ENCODE data around the gene CAPN13. TPM values are rescaled to one million over a fixed set of nuclear protein-coding genes. Genes with fewer than 3 reads are reported as not detected.

The CAPN13 gene
- total RNA-seq, 1 experiment from 2014 or later: 5.7 TPM

DNA sequence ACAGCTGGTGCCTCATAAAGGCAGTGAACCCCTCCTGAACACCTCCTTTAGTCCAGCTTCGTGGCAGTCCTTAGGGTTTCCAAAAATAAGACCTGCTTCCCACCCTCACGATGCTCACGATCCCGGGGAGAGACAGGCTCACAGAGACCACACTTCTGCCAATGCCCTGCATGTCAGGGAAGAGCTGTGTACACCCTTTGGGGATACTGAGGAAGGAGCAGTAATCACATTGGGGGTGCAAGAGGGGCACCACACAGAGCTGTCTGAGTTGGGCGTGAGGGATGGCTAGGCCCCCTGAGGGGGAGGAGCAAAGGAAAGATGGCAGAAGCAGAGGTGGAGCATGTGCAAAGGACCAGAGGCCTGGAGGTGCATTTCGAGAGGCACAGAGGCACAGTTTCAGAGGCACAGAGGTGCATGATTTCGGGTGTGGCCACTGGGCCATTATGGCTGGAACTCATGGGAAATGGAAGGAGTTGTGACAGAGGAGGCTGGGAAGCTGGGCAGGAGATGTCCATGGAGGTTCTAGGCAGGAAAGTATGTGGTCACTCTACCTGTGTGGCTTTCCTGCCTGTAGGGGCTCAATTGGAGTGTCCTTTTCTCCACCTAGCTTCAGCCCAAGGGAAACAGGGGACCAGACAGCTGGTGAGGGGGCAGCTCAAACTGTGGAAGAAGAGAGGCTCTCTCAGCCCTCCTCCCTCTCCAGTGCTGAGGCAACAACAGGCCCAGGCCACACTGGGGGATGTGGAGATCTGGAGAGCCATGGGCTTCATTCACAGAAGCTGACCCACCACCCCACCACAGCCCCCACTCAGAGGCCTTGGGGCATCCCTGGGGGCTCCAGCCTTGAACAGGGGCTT is 115.9 kb downstream of the CAPN13 start:
- H3T11ph ChIP-seq (ENCODE audit: low read length): no peak overlapping the region
- H3K4ac ChIP-seq (ENCODE audit: low read depth, low read length): no peak overlapping the region
- H3K18ac ChIP-seq (ENCODE audit: insufficient read length, low read depth, low read length): no peak overlapping the region
- no peak overlapping the region for H3K9ac ChIP-seq (ENCODE audit: extremely low read depth, insufficient read length, low read length)
- H3K56ac ChIP-seq (ENCODE audit: insufficient read length, low read depth, low read length): no peak overlapping the region
- no peaks in the 10 kb centered on the region for H3K27me3 ChIP-seq (ENCODE audit: insufficient read depth, low read length)
- H4K20me1 ChIP-seq (ENCODE audit: control insufficient read depth, insufficient read depth, insufficient read length): no peaks in the 10 kb centered on the region
- no peak overlapping the region for H2AK5ac ChIP-seq (ENCODE audit: insufficient read length, low read length)
- Mint-ChIP-seq H3K4me3 (no peak overlapping the region), H3K4me1 (peaks cover 12 to 19% of the 10 kb centered on the region in 2 experiments; a peak in 2 of 4 replicates), H3K9me3 (0 out of 5 replicates have a peak, but pooled peaks cover 0 to 3% of the 10 kb centered on the region in 2 experiments), H3K27ac (peak overlapping the region in 2 of 3 experiments; percentile 41 to 85; a peak in 2 of 7 replicates), H3K36me3 (ENCODE audit: insufficient read depth in 1 of 3, low read depth in 3 of 3) (no peaks in the 10 kb centered on the region; a peak in 1 of 7 replicates), H3K27me3 (ENCODE audit: low read depth) (peaks cover 3% of the 10 kb centered on the region)
- no peak overlapping the region for H2BK12ac ChIP-seq (ENCODE audit: insufficient read length, low read depth, low read length)
- TF ChIP-seq, protein P1, sequence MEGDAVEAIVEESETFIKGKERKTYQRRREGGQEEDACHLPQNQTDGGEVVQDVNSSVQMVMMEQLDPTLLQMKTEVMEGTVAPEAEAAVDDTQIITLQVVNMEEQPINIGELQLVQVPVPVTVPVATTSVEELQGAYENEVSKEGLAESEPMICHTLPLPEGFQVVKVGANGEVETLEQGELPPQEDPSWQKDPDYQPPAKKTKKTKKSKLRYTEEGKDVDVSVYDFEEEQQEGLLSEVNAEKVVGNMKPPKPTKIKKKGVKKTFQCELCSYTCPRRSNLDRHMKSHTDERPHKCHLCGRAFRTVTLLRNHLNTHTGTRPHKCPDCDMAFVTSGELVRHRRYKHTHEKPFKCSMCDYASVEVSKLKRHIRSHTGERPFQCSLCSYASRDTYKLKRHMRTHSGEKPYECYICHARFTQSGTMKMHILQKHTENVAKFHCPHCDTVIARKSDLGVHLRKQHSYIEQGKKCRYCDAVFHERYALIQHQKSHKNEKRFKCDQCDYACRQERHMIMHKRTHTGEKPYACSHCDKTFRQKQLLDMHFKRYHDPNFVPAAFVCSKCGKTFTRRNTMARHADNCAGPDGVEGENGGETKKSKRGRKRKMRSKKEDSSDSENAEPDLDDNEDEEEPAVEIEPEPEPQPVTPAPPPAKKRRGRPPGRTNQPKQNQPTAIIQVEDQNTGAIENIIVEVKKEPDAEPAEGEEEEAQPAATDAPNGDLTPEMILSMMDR (conservative IDR thresholded peaks at IDR 0.05): no peak
- no peak overlapping the region for H2BK5ac ChIP-seq (ENCODE audit: insufficient read length, low read length)
- no peak overlapping the region for H3K4me2 ChIP-seq (ENCODE audit: insufficient read depth, insufficient read length, low read length)
- no peaks in the 10 kb centered on the region for H3K79me1 ChIP-seq (ENCODE audit: insufficient read depth, low read depth, low read length, poor library complexity, severe bottlenecking)
- no peak overlapping the region for H3K23ac ChIP-seq (ENCODE audit: insufficient read length, low read depth, low read length)
- no peaks in the 10 kb centered on the region for H3K23me2 ChIP-seq (ENCODE audit: insufficient read length, low read depth, low read length, poor library complexity, severe bottlenecking)
- WGBS (ENCODE audit: extremely low coverage, insufficient read length, low lambda C conversion rate): no CpG with 5 or more reads among the region's 7 CpGs
- no peak overlapping the region for H4K8ac ChIP-seq (replicated peaks; ENCODE audit: insufficient read length, low read depth, low read length)
- no peak overlapping the region; the same call in 1 of the 2 replicates for H3K14ac ChIP-seq (ENCODE audit: insufficient read depth, low read length)
- no peak overlapping the region for H3K27ac ChIP-seq (ENCODE audit: insufficient read length, low read depth, low read length)
- H2BK20ac ChIP-seq (ENCODE audit: low read depth, low read length, poor library complexity, severe bottlenecking): no peak overlapping the region
- no peak overlapping the region for H4K91ac ChIP-seq (ENCODE audit: insufficient read length, low read depth, low read length)
- H2BK15ac ChIP-seq (ENCODE audit: low read depth, low read length): no peak overlapping the region
- no peaks in the 10 kb centered on the region for H3K9me3 ChIP-seq (ENCODE audit: control insufficient read depth, low read depth, low read length)
- no peaks in the 10 kb centered on the region for H3K4me1 ChIP-seq (ENCODE audit: insufficient read depth, low read length)
- H4K5ac ChIP-seq (ENCODE audit: insufficient read length, low read depth, low read length): no peak overlapping the region
- H3K79me2 ChIP-seq (ENCODE audit: insufficient read depth, low read length): no peaks in the 10 kb centered on the region
- no peak for DNase-seq
- no peak overlapping the region for H2BK120ac ChIP-seq (ENCODE audit: low read depth, low read length, poor library complexity, severe bottlenecking)
- H2AFZ ChIP-seq (ENCODE audit: low read length): no peak overlapping the region
